ENCODE data around the gene SLC3A2. TPM values are rescaled to one million over a fixed set of nuclear protein-coding genes. Genes with fewer than 3 reads are reported as not detected.
"Not testable (repeated sequence)": the region's sequence is repeated elsewhere in the genome, so short reads cannot be mapped to it uniquely, and the experiment has no call there.

Gene SLC3A2
- total RNA-seq, 1 donor from 2014 or later: 181 TPM

- no peak for DNase-seq (ENCODE audit: low read depth, low spot score)
- Mint-ChIP-seq H3K4me3 (no peak overlapping the region), H3K9me3 (no peaks in the 10 kb centered on the region), H3K4me1 (peaks cover 25% of the 10 kb centered on the region), H3K27me3 (ENCODE audit: low read depth) (peaks cover 59% of the 10 kb centered on the region), H3K36me3 (ENCODE audit: low read depth) (no peaks in the 10 kb centered on the region), H3K27ac (ENCODE audit: unreplicated experiment) (no peak overlapping the region)
- no peak for TF ChIP-seq CTCF (conservative IDR thresholded peaks at IDR 0.05)
Measured at GRCh38 chr11:62930666-62931065, 50.0 kb downstream of the SLC3A2 start.

DNA sequence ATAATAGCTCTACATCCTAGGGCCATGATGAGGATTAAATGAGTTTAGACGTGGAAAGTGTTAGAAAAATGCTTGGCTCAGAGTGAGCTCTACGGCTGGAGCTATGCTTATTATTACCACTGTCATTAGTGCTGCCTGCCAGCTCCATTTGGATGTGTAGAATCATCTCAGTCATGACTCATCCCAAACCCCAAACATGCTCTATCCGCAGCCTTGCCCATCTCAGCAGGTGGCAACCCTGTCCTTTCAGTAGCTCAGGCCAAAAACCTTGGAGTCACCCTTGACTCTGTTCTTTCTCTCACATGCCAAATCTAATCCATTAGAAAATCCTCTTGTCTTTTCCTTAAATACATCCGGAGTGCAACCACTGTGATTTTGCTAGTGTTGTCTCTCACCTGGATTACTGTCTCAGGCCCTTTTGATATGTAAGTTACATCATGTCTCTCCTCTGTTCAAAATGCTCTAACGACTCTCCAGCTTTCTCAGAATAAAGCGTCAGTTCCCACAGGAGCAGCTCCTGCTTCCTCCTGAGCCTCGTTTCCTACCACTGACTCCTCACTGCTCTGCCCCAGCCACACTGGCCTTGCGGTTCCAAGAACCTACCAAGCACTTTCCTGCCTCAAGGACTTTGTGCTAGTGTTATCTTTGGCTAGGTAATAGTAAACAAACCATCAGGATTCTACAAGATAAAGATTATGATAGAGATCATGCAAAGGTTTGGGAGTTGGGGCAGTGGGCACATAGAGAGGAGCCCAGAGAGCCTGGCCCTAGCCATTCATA is 51.0 kb downstream of the SLC3A2 start:
- Mint-ChIP-seq H3K27ac (ENCODE audit: unreplicated experiment) (no peak overlapping the region), H3K27me3 (ENCODE audit: low read depth) (peaks cover 48% of the 10 kb centered on the region), H3K4me3 (no peak overlapping the region), H3K9me3 (no peaks in the 10 kb centered on the region), H3K4me1 (peaks cover 18% of the 10 kb centered on the region), H3K36me3 (ENCODE audit: low read depth) (no peaks in the 10 kb centered on the region)
- TF ChIP-seq CTCF (conservative IDR thresholded peaks at IDR 0.05): no peak
- DNase-seq (ENCODE audit: low read depth, low spot score): no peak

GRCh38 chr11:62933285-62933684 is 52.6 kb downstream of the SLC3A2 start:
- Mint-ChIP-seq H3K4me3 (no peak overlapping the region), H3K27ac (ENCODE audit: unreplicated experiment) (no peak overlapping the region), H3K4me1 (peaks cover 9% of the 10 kb centered on the region), H3K36me3 (ENCODE audit: low read depth) (no peaks in the 10 kb centered on the region), H3K9me3 (peaks cover 3% of the 10 kb centered on the region), H3K27me3 (ENCODE audit: low read depth) (peaks cover 32% of the 10 kb centered on the region)
- DNase-seq (ENCODE audit: low read depth, low spot score): no peak
- no peak for TF ChIP-seq CTCF (conservative IDR thresholded peaks at IDR 0.05)

DNA sequence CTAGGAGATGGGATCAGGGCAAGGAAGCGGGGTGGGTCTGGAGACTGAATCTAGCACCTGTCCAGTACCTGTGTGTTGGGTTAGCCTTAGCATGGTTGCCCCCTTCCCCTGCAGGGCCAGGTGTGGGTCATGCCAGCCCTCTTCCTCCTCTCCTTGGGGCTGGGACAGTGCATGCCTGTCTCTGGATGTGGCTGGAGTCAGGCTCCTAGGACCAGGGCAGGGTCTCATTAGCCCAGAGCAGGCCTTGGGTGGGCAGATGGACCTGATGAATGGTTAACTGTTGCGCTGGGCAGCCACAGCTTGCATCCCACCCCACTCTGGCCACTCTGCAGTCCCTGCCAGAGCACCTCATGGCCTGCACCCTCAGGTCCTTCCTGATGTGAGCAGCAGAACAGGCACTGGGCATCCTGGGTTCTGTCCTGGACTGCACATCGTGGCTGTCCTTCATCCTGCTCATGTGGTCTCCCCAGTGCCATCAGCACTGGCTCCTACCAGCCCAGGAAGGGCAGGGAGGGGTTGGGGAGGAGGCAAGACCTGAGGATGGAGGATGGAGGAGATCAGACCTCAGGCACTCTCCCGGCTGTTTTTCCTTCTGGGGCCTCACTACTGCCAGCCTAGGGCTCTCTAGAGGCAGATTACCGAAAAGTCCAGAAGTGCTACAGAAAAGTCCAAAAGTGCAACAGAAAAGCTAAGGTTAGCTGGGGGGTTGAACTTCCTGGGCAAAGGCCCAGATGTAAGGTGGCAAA is 53.2 kb downstream of the SLC3A2 start:
- TF ChIP-seq CTCF (conservative IDR thresholded peaks at IDR 0.05): no peak
- H3K4me3 Mint-ChIP-seq: no peak overlapping the region
- peaks cover 26% of the 10 kb centered on the region for H3K27me3 Mint-ChIP-seq (ENCODE audit: low read depth)
- H3K27ac Mint-ChIP-seq (ENCODE audit: unreplicated experiment): no peak overlapping the region
- peaks cover 3% of the 10 kb centered on the region for H3K9me3 Mint-ChIP-seq
- no peaks in the 10 kb centered on the region for H3K36me3 Mint-ChIP-seq (ENCODE audit: low read depth)
- peaks cover 2% of the 10 kb centered on the region for H3K4me1 Mint-ChIP-seq
- DNase-seq (ENCODE audit: low read depth, low spot score): no peak

DNA sequence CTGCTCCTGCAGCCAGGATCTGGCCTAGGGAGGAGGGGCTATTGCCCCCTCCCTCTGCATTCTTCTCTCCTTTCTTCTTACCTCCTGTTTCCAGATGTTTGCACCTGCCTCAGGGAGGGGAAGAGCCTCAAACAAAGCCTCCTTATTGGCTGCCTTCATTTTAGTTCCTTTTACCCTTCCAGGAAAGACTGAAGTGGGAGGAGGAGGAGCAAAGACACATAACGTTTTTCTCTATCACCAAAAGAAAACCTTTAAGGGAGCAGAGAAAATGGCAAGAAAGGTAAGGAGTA is 53.7 kb downstream of the SLC3A2 start:
- no peak overlapping the region for H3K4me3 Mint-ChIP-seq
- no peaks in the 10 kb centered on the region for H3K36me3 Mint-ChIP-seq (ENCODE audit: low read depth)
- peaks cover 21% of the 10 kb centered on the region for H3K27me3 Mint-ChIP-seq (ENCODE audit: low read depth)
- TF ChIP-seq CTCF (conservative IDR thresholded peaks at IDR 0.05): no peak
- H3K9me3 Mint-ChIP-seq: peaks cover 3% of the 10 kb centered on the region
- no peak overlapping the region for H3K27ac Mint-ChIP-seq (ENCODE audit: unreplicated experiment)
- no peaks in the 10 kb centered on the region for H3K4me1 Mint-ChIP-seq
- DNase-seq (ENCODE audit: low read depth, low spot score): no peak

- not testable (repeated sequence) for H3K4me1 Mint-ChIP-seq; H3K27me3 Mint-ChIP-seq (ENCODE audit: low read depth); H3K36me3 Mint-ChIP-seq (ENCODE audit: low read depth)
Measured at GRCh38 chr11:62937528-62937927, 56.8 kb downstream of the SLC3A2 start.

More at GRCh38 chr11:62937528-62937927, 56.8 kb downstream of the SLC3A2 start:
- H3K4me3 Mint-ChIP-seq; H3K9me3 Mint-ChIP-seq; DNase-seq (ENCODE audit: low read depth, low spot score); H3K27ac Mint-ChIP-seq (ENCODE audit: unreplicated experiment): not testable (repeated sequence)
